Measurements from ENCODE around the gene ZNF665. TPM values are rescaled to one million over a fixed set of nuclear protein-coding genes. Genes with fewer than 3 reads are reported as not detected.
"Not testable (repeated sequence)": the region's sequence is repeated elsewhere in the genome, so short reads cannot be mapped to it uniquely, and the experiment has no call there.

ZNF665 gene
- total and polyA plus RNA-seq, 2 donors (not counting 3 experiments of a cell fraction or from before 2014, with no cell fraction given) = 1.3 to 2.1 TPM

DNA sequence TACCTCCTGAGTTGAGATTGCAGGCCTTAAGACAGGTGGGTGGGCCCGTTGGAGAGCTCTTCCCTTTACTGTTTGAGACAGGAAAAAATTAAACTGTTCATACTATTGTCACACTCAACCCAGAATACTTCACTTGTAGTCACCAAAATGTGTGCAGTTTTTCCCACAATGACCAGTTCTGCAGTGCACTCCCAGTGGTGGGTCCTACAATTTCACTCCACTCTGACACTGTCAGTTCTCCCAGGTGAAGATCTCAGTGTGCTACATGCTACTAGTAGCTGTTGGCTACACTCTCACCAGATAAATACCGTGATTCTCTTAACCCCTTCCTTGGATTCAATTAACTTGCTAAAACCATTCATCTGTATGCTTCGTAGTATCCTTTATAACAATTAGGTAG is 2.9 kb downstream of the ZNF665 start:
- dilution Hi-C loops (cut with MboI; ENCODE audit: extremely low pct_ligation_motif_present, low sequenced_read_pairs) = no loop called here
- CTCF ChIA-PET = interaction anchor here (0.6 to 3.3 kb wide), 2 partner anchors 114 to 197 kb away, joined by 3 to 20 read pairs; no protein-coding TSS in a partner anchor

GRCh38 chr19:53189691-53190198 is 3.4 kb downstream of the ZNF665 start:
- POLR2A ChIA-PET; H3K9me1 ChIP-seq (replicated peaks; ENCODE audit: control insufficient read depth, extremely low read depth, insufficient read depth, low read length); H3K4me3 ChIP-seq (replicated peaks in 1 of 3; ENCODE audit: insufficient read depth in 1 of 3, low read depth in 1 of 3, low read length in 3 of 3); H3K36me3 ChIP-seq (ENCODE audit: control insufficient read depth in 2 of 2, extremely low read depth in 1 of 2, insufficient read depth in 2 of 2, low read length in 2 of 2); H3K79me2 ChIP-seq (ENCODE audit: control insufficient read depth, insufficient read depth, low read length); dilution Hi-C loops (cut with MboI; ENCODE audit: extremely low pct_ligation_motif_present, low sequenced_read_pairs); H3K27me3 ChIP-seq (ENCODE audit: control insufficient read depth in 2 of 2, insufficient read depth in 2 of 2, low read length in 2 of 2); H3K4me2 ChIP-seq (ENCODE audit: insufficient read depth, low read length); H2AFZ ChIP-seq (ENCODE audit: low read depth, low read length); H3K9ac ChIP-seq (replicated peaks; ENCODE audit: extremely low read depth, insufficient read depth, low read length); H3K27ac ChIP-seq (ENCODE audit: insufficient read depth, low read depth, low read length); BruUV-seq (replicated peaks); FAIRE-seq; H3K4me1 ChIP-seq (ENCODE audit: control insufficient read depth, extremely low read depth, insufficient read depth, low read length); DNase-seq (ENCODE audit: low read depth, low spot score); H3K9me3 ChIP-seq (replicated peaks; ENCODE audit: control insufficient read depth, insufficient read depth, low read length); H4K20me1 ChIP-seq (replicated peaks; ENCODE audit: control insufficient read depth, extremely low read depth, insufficient read depth, low read length): not testable (repeated sequence)
- intact Hi-C loops (cut with micrococcal nuclease) = loop anchor here (10.0 kb wide), 4 partner anchors 205 to 845 kb away; partner anchors contain the start of genes ZNF528, ZNF761 and ZNF765
- CTCF ChIA-PET = interaction anchor here (0.6 to 3.3 kb wide), 2 partner anchors 113 to 197 kb away, joined by 3 to 20 read pairs; no protein-coding TSS in a partner anchor

More for the DNA sequence above, 2.9 kb downstream of the ZNF665 start:
- H3K9me3 ChIP-seq (replicated peaks; ENCODE audit: control insufficient read depth, insufficient read depth, low read length) = no peaks in the 10 kb centered on the region
- TF ChIP-seq MYC (IDR thresholded peaks at IDR 0.05; ENCODE audit: low read depth, low read length) (no peak), FOS (IDR thresholded peaks at IDR 0.05; ENCODE audit: borderline replicate concordance, insufficient read depth, low read length) (no peak), POLR2A (IDR thresholded peaks at IDR 0.05; ENCODE audit: low read depth, low read length) (no peak), JUN (IDR thresholded peaks at IDR 0.05; ENCODE audit: borderline replicate concordance, insufficient read depth, insufficient read length, low read depth) (no peak), GATA2 (IDR thresholded peaks at IDR 0.05; ENCODE audit: insufficient read depth, insufficient read length, low read depth, low read length) (no peak), MAX (IDR thresholded peaks at IDR 0.05; ENCODE audit: insufficient read depth, insufficient read length) (no peak)
- TF ChIP-seq, protein P1, sequence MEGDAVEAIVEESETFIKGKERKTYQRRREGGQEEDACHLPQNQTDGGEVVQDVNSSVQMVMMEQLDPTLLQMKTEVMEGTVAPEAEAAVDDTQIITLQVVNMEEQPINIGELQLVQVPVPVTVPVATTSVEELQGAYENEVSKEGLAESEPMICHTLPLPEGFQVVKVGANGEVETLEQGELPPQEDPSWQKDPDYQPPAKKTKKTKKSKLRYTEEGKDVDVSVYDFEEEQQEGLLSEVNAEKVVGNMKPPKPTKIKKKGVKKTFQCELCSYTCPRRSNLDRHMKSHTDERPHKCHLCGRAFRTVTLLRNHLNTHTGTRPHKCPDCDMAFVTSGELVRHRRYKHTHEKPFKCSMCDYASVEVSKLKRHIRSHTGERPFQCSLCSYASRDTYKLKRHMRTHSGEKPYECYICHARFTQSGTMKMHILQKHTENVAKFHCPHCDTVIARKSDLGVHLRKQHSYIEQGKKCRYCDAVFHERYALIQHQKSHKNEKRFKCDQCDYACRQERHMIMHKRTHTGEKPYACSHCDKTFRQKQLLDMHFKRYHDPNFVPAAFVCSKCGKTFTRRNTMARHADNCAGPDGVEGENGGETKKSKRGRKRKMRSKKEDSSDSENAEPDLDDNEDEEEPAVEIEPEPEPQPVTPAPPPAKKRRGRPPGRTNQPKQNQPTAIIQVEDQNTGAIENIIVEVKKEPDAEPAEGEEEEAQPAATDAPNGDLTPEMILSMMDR (IDR thresholded peaks at IDR 0.05; ENCODE audit: extremely low read depth in 1 of 2, insufficient read depth in 1 of 2, low read depth in 1 of 2, low read length in 2 of 2) = no peak
- intact Hi-C loops (cut with micrococcal nuclease) = loop anchor here (10.0 kb wide), 4 partner anchors 205 to 845 kb away; partner anchors contain the start of genes ZNF528, ZNF761 and ZNF765
- POLR2A ChIA-PET = no interaction called here
- no peak overlapping the region for H3K4me2 ChIP-seq (ENCODE audit: insufficient read depth, low read length)
- no peak overlapping the region for H2AFZ ChIP-seq (ENCODE audit: low read depth, low read length)
- no peak overlapping the region for H3K27ac ChIP-seq (ENCODE audit: insufficient read depth, low read depth, low read length)
- no peak overlapping the region for H3K4me3 ChIP-seq (replicated peaks in 1 of 3; ENCODE audit: insufficient read depth in 1 of 3, low read depth in 1 of 3, low read length in 3 of 3)
- no peak for DNase-seq (ENCODE audit: low read depth, low spot score)
- no peaks in the 10 kb centered on the region for H3K9me1 ChIP-seq (replicated peaks; ENCODE audit: control insufficient read depth, extremely low read depth, insufficient read depth, low read length)
- peaks cover 2% of the 10 kb centered on the region for H3K4me1 ChIP-seq (ENCODE audit: control insufficient read depth, extremely low read depth, insufficient read depth, low read length)
- FAIRE-seq = no peak
- H3K36me3 ChIP-seq (ENCODE audit: control insufficient read depth in 2 of 2, extremely low read depth in 1 of 2, insufficient read depth in 2 of 2, low read length in 2 of 2) = no peaks in the 10 kb centered on the region
- H3K27me3 ChIP-seq (ENCODE audit: control insufficient read depth in 2 of 2, insufficient read depth in 2 of 2, low read length in 2 of 2) = no peaks in the 10 kb centered on the region
- H3K79me2 ChIP-seq (ENCODE audit: control insufficient read depth, insufficient read depth, low read length) = no peaks in the 10 kb centered on the region
- H3K9ac ChIP-seq (replicated peaks; ENCODE audit: extremely low read depth, insufficient read depth, low read length) = no peak overlapping the region
- no peaks in the 10 kb centered on the region for H4K20me1 ChIP-seq (replicated peaks; ENCODE audit: control insufficient read depth, extremely low read depth, insufficient read depth, low read length)
- BruUV-seq (replicated peaks) = no TSS peak

GRCh38 chr19:53185155-53185882 is 7.8 kb downstream of the ZNF665 start:
- H3K9ac ChIP-seq (replicated peaks; ENCODE audit: extremely low read depth, insufficient read depth, low read length); H3K27me3 ChIP-seq (ENCODE audit: control insufficient read depth in 2 of 2, insufficient read depth in 2 of 2, low read length in 2 of 2); H4K20me1 ChIP-seq (replicated peaks; ENCODE audit: control insufficient read depth, extremely low read depth, insufficient read depth, low read length); intact Hi-C loops (cut with micrococcal nuclease); DNase-seq (ENCODE audit: low read depth, low spot score); H3K9me3 ChIP-seq (replicated peaks; ENCODE audit: control insufficient read depth, insufficient read depth, low read length); dilution Hi-C loops (cut with MboI; ENCODE audit: extremely low pct_ligation_motif_present, low sequenced_read_pairs); H3K4me3 ChIP-seq (replicated peaks in 1 of 3; ENCODE audit: insufficient read depth in 1 of 3, low read depth in 1 of 3, low read length in 3 of 3); BruUV-seq (replicated peaks); POLR2A ChIA-PET; H3K36me3 ChIP-seq (ENCODE audit: control insufficient read depth in 2 of 2, extremely low read depth in 1 of 2, insufficient read depth in 2 of 2, low read length in 2 of 2); H2AFZ ChIP-seq (ENCODE audit: low read depth, low read length); H3K4me1 ChIP-seq (ENCODE audit: control insufficient read depth, extremely low read depth, insufficient read depth, low read length); H3K9me1 ChIP-seq (replicated peaks; ENCODE audit: control insufficient read depth, extremely low read depth, insufficient read depth, low read length); H3K4me2 ChIP-seq (ENCODE audit: insufficient read depth, low read length); H3K27ac ChIP-seq (ENCODE audit: insufficient read depth, low read depth, low read length); H3K79me2 ChIP-seq (ENCODE audit: control insufficient read depth, insufficient read depth, low read length); FAIRE-seq: not testable (repeated sequence)
- CTCF ChIA-PET = interaction anchor here (6.2 kb wide), 1 partner anchor 108 kb away, joined by 26 read pairs; no protein-coding TSS in a partner anchor

Measured in endothelial cell of umbilical vein (primary cell).